Stimulated activated CD4-positive, alpha-beta T cell treated with anti-CD3 and anti-CD28 coated beads, Interleukin-4, amount 100 ng/mL, for 24 hours (primary cell): Measurements from ENCODE around the gene UBL5.
A peak's percentile ranks its signal among the peaks of the same experiment; 100 is the strongest.
"Not testable (repeated sequence)": the region's sequence is repeated elsewhere in the genome, so short reads cannot be mapped to it uniquely, and the experiment has no call there.

ENCODE experiments used
- DNase-seq: peaks from one replicate; pipeline ENCODE4 v3.0.0-alpha.2; 2020

Gene UBL5

DNA sequence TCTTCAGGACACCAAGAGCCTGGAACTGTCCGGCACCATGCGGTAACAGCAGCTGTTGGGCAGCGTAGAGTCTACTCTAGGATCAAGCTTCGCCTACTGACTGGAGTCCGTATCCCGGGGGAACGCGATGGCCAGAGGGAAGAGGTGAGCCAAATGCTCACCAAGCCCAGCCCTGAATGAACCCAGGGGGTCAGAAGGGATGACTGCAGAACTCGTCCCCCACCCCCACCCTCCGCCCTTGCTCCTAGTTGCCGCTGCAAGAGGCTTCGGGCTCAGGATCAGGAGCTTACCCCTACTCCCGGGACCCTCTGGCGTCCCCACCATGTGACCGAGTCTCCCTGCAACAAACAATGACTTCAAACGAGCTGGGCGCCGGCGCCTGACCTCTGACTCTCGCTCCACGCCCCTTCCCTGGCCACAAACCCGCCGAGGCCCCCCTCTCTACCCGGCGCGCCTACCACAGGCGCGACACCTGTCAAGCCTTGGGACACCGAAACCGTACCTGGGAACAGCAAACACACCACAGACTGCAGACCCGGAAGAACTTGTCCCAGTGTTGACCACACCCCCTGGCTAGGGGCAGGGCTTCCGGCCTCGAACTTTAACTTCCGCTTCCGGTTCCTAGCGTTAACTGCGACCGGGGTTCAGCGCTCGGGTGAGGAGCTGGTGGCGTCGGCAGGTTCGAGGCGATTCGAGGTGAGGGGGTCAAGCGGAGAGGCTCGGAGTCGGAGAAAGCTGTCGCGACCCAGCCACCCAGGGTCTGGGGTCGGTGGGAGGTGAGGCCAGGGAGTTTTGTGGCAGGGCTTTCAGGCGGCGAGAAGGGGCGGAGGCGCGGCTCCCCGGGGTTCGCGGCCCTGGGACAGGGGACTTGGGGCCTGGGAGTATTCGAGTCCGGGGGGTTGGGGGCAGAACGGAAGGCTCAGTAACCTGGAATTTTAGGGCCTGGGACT, at the start of gene UBL5:
Gene UBL5, plus strand, starts transcription at position 630 of the 950 bp plus-strand sequence. CDS start 420 bp downstream, outside the sequence.
- peak; percentile 92 for DNase-seq

DNA sequence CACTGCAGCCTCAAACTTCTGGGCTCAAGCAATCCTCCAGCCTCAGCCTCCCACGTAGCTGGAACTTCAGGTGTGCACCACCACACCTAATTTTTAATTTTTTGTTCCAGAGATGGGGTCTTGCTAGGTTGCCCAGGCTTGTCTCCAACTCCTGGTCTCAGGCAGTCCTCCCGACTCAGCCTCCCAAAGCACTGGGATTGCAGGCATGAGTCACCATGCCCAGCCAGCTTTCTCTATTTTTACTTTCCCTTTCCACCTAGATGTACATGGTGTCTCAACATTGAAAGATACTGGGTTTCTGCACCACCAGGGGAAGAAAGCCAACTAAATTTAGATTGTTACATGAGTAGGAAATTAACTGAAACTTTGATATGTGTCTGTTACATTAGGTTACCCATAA, 45.4 kb upstream of the UBL5 start:
- no peak for DNase-seq

DNA sequence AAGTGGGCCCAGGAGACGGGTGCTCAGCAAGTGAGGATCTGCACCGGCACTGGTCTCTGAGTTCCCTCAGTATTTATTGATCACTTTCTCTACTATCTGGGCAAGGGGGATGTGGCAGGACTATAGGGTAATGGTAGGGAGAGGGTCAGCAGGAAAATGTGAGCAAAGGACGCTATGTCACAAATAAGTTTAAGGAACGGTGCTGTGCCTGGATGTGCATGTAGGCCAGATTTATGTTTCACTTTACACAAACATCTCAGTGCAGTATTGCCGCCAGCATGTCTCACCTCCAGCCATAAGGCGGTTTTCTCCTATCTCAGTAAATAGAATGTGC, 43.6 kb upstream of the UBL5 start:
- not testable (repeated sequence) for DNase-seq

GRCh38 chr19:9785367-9786331, 42.1 kb upstream of the UBL5 start:
- DNase-seq, result peak; percentile 97

DNA sequence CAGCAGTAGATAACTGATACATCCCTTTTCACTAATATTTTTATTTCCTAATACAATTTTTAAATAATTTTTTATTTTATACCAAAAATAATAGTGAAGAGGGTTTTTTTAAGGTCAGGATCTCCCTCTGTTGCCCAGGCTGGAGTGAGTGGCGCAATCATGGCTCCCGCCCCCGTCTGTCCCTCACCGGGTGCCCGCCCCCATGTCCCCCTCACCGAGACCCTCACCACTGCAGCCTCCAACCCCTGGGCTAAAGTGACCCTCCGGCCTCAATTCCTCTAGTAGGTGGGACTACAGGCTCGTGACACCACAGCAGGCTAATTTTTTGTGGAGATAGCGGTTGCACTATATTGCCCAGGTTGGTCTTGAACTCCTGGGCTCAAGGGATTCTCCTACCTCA, 41.4 kb upstream of the UBL5 start:
- DNase-seq, result no peak

GRCh38 chr19:9786819-9787218, 40.9 kb upstream of the UBL5 start:
- no peak for DNase-seq

- not testable (repeated sequence) for DNase-seq
These were observed 39.1 kb upstream of the UBL5 start for GRCh38 chr19:9788604-9789003.

DNA sequence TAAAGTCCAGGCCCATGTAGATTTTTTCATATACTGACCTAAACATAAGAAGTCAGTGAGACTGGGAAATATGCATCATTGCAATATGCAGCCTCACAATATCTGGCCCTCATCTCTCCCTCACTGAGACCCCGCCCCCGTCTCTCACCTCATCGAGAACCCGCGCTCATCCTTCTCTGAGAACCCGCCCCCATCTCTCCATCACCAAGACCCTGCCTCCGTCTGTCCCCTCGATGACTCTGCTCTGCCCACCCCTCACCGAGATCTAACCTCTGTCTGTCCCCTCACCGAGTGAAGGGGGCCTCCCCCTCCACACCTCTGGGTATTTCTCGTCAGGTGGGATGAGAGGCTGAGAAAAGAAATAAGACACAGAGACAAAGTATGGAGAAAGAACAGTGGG, 38.7 kb upstream of the UBL5 start:
- no peak for DNase-seq

DNA sequence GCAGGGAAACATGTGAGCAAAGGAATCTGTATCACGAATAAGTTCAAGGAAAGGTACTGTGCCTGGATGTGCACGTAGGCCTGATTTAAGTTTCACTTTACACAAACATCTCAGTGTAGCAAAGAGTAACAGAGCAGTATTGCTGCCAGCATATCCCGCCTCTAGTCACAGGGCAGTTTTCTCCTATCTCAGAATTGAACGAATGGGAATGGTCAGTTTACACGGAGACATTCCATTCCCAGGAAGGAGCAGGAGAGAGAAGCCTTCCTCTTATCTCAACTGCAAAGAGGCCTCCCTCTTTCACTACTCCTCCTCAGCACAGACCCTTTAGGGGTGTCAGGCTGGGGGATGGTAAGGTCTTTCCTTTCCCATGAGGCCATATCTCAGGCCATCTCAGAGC, 38.1 kb upstream of the UBL5 start:
- DNase-seq, result not testable (repeated sequence)

DNA sequence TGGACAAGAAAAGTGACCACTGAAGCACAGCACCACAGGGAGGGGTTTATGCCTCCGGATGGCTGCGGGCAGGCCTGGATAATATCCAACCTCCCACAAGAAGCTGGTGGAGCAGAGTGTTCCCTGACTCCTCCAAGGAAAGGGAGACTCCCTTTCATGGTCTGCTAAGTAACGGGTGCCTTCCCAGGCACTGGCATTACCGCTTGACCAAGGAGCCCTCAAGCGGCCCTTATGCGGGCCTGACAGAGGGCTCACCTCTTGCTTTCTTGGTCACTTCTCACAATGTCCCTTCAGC, 36.7 kb upstream of the UBL5 start:
- DNase-seq, result not testable (repeated sequence)

DNA sequence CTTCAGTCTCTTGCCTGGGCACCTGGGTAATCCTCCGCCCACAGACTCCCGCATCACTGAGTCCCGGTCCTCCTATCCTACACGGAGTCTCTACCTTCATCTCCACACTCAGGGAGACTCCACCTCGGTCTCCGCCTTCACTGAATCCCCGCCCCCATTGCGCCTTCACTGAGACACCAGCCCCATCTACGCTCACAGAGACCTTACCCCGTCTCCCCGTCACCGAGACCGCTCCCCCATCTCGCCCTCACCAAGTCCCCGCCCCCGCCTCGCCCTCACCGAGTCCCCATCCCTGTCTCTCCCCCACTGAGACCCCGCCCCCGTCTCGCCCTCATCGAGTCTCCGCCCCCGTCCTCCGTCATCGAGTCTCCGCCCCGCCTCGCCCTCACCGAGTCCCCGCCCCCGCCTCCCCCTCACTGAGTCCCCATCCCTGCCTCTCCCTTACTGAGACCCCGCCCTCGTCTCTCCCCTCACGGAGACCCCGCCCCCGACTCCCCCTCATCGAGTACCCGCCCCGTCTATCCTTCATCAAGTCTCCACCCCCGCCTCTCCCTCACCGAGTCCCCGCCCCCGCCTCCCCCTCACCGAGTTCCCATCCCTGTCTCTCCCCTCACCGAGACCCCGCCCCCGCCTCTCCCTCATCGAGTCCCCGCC, 36.0 kb upstream of the UBL5 start:
- DNase-seq, result peak; percentile 89

DNA sequence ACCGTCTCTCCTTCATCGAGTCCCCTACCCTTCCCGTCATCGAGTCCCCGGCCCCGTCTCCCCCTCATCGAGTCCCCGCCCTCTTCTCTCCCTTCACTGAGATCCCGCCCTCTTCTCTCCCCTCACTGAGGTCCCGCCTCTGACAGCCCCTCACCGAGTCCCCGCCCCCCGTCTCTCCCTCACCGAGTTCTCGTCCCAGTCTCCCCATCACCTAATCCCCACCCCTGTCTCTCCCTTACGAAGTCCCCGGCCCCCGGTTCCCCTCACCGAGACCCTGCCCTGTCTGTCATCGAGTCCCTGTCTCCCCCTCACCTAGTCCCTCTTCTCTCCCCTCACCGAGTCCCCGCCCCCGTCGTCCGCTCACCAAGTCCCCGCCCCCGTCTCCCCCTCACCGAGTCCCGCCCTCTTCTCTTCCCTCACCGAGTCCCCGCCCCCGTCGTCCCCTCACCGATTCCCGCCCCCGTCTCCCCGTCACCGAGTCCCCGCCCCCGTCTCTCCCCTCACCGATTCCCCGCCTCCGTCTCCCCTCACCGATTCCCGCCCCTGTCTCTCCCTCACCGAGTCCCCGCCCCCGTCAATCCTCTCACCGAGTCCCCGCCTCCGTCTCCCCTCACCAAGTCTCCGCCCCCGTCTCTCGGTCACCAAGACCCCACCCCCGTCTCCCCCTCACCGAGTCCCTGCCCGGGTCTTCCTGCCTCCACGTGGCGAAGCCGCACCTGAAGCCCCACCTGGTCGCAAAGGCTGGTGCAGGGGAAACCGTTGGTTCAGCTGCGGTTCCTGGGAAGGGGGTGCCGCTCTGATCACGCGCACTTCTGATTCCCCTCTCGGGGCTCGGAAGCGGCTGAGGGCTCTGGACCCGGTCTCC, 35.3 kb upstream of the UBL5 start:
- peak; percentile 89 for DNase-seq

- peak; percentile 64 for DNase-seq
These were observed 34.6 kb upstream of the UBL5 start for GRCh38 chr19:9793071-9793591.

- DNase-seq, result peak; percentile 86
These were observed 31.5 kb upstream of the UBL5 start for GRCh38 chr19:9796113-9796773.

GRCh38 chr19:9797871-9798270, 29.8 kb upstream of the UBL5 start:
- no peak for DNase-seq

GRCh38 chr19:9799162-9799561, 28.6 kb upstream of the UBL5 start:
- DNase-seq, result no peak

- DNase-seq, result no peak
These were observed 25.7 kb upstream of the UBL5 start for GRCh38 chr19:9801976-9802375.

DNA sequence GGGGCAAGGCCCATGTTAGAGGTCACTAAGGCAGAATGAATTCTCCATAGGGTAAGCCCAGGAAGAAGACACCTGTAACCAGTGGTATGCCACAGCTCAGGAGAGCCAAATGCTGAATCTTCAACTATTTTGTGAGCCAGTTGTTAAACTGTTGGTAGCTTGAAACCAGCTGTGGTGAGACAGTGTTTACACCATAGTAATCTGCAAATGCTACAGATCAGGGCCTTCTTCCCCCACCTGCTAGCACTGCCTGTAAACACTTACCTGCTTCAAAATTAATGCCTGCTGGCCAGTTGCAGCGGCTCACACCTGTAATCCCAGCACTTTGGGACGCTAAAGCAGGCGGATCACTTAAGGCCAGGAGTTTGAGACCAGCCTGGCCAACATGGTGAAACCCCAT, 20.9 kb upstream of the UBL5 start:
- DNase-seq, result no peak

- DNase-seq, result no peak
These were observed 18.6 kb upstream of the UBL5 start for GRCh38 chr19:9808855-9809824.

DNA sequence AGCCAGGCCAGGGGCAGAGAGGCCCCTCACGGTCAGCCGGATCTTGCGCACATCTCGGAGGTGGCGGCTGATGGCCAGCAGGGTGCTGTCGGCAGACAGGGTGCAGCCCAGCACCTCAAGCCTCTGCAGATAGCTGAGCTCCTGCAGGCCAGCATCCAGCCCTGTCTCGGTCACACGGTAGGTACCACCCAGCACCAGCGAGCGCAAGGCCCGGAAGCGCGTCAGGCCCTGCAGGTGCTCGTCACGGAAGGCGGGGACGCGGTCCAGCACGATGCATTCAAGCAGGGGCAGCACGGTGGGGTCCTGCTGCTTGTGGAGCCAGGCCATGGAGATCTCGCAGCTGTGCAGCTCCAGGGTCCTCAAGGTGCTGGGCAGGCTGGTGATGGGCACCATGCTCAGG, 16.6 kb upstream of the UBL5 start:
- no peak for DNase-seq
